Stimulated activated CD4-positive, alpha-beta T cell treated with anti-CD3 and anti-CD28 coated beads, TNF-alpha, amount 100 ng/mL, for 48 hours (primary cell): ENCODE measurements around the gene NDUFA12.

Experiments used
- DNase-seq, 3 donors: peaks; one replicate each; pipeline ENCODE4 v3.0.0-alpha.2; 2020; ENCODE audit warnings: low read depth in 3 of 3

Gene NDUFA12

DNA sequence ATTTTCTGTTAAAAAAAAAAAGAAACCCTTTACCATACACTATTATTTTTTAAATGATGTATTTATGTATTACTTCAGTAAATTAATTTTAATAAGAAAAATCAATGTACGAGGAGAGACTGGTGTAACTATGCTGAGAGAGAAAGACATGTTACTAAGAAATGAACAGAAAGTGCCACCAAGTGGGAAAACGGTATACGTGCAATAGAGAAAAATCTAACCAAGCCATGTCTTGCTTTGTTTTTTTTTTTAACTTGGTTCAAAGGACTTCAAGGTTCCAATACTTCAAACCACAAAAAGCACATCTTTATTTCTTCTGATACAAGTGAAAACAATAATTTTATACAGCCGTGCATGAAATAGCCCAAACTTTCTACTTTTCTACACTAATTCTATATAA, 22.9 kb downstream of the NDUFA12 start:
- no peak for DNase-seq

DNA sequence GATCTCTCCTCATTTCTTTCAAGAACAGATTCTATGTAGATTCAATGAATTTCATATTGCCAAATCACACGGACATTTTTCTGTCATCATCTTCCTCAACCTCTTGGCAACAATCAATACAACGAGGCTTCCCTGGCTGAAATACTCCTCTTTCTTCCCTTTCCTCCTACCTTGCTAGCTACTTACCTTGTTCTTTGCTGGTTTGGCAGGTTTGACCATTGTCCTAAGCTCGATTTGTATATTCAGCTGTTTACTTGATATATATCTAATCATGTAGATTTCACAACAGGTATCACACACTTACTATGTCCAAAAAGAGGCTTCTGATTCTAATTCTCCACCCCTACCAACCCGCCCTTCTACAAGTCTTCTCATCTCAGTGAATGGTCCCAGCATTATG, 23.6 kb downstream of the NDUFA12 start:
- no peak for DNase-seq

DNA sequence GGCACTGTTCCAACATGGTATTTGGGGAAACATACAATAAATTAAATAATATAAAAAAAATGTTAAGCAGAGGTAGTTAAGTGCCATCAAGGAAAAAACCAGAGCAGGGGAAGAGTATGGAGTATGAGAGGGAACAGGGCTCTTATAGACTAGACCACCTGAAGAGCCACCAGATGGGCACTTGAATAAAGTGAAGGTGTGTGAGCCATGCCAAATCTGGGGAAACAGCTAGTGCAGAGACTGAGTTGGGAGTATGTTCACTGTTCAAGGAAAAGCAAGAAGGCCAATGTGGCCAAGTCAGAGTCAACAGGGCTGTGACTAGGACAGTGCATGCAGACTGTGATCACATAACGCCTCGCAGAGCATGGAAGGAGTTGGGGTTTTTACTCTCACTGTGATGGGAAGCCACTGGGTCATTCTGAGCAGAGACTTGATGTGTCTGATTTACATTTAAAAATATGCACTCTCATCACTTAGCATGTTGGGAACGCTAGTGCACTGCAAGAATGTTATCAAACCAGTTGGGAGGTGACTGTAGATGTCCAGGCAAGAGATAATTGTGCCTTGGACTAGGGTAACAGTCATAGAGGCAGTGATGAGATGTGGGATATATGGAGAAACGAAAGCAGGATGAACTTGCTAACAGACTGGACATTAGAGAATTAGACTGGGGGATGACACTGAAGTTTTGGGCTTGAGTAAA, 25.6 kb downstream of the NDUFA12 start:
- DNase-seq = no peak

DNA sequence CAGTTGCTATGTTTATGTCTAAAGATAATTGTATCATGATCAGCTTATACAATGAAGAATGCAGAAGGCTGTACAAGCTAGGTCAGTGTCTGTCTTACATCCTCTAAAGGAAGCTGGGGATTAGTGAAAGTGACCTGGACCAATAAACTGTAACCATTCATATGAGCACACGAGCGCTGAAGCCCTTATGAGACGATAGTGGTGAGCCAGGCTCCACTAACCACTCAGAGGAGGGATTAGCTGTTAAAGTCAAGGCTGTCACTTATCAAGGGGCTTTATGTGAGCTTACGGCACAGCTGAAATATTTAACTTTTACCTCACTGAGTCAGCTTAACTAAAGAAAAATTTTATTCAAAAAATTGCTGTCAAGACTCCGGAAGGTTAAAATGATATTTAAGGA, 30.3 kb downstream of the NDUFA12 start:
- no peak for DNase-seq

DNA sequence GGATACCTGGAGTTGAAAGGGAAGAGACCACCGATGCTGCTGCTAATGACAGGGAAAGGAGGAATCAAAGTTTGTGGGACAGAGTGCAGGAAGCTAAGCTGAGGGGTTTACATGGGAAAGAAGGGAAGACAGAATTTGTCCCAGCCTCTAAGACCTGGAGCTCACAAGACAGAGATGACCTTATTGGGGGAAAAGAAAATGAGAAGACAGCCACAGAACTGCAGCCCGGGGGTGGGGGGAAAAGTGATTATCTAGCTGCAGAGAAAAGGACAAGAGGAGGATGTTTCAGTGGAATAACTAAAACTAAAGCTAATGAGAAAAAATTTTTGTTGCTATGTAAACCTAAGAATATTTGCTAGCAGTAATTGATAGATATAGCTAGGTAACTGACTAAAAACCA, 30.7 kb downstream of the NDUFA12 start:
- DNase-seq = no peak

DNA sequence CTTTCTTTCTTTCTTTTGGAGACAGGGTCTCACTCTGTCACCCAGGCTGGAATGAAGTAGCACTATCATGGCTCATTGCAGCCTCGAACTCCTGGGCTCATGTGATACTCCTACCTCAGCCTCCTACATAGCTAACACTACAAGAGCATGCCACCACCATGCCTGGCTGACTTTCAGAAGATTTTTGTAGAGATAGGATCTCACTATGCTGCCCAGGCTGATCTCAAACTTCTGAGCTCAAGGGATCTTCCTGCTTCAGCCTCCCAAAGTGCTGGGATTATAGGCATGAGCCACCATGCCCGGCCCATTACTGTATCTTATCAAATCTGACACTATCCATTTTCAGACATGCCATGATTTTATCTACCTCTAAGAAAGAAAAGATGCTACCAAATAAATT, 31.6 kb downstream of the NDUFA12 start:
- no peak for DNase-seq

DNA sequence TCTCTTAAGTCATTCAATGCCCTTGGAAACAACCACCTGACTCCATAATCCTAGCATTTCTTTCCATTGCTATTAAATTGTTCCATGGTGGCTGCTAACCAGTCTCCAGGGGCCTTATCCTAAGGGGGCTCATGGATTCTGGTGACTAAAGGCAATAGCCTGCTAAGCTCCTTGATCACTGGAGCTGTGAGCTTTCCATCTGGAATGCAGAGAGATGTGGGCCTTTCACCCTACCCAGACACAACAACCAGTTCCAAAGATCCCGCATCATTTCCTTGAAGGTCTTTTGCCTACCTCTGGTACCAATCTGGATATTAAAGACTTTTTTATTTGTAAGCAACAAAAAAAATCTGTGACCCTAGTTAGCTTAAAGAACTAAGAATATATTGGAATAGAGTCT, 32.9 kb downstream of the NDUFA12 start:
- DNase-seq = no peak

DNA sequence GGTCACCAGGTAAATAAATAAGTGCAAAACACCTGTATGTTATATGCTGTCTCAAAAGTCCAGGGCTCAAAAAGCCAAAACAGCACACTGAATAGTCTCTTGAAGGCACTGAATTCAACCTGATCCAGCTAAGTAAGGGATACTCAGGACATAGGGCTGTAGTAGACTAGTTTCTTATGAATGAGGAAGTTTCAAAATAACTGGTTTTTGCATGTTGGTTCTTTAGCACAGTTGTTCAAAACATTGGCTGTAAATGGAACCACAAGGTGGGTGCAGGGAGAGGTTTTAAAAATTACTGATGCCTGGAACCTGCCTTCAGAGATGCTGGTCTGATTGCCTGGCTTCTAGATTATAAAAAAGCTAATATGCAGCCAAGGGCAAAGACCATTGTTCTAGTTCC, 34.1 kb downstream of the NDUFA12 start:
- DNase-seq = no peak

DNA sequence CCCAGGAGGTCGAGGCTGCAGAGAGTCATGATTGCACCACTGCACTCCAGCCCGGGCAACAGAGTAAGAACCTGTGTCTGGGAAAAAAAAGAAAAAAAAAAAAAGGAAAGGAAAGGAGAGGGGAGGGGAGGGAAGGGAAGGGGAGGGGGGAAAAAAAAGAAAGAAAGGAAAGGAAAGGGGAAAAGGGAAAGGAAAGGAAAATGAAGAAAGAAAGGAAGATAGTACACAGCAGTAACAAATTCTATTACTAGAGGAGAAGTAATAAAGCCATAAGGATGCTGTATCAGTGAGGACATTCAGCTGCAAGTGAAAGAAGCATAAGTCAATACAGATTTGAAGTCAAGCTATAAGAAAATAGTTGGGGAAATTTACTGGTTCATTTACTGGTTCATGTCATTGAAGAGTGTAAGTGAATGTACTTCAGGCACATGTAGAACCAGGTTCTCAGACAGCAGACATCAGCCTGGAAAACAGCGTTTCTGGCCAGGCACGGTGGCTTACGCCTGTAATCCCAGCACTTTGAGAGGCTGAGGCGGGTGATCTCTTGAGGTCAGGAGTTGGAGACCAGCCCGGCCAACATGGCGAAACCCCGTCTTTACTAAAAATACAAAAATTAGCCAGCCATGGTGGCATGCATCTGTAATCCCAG, 37.4 kb downstream of the NDUFA12 start:
- DNase-seq = no peak

DNA sequence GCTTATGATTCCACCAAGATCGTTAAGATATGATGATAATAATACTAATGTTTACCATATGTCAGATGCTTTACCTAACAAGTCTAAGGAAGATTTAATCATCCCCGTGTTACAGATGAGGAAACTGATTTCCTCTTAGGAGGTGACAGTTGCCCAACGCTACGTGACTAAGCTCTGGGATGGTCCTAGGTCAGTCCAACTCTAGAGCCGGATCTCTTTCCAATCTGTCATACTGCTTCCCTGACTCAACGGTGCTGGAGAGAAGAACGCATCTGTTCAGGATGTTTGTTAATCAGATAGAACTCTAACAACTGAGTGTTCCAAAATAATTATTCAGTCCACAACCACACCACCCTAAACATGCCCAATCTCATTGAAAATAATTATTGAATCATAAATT, 39.8 kb downstream of the NDUFA12 start:
- no peak for DNase-seq

DNA sequence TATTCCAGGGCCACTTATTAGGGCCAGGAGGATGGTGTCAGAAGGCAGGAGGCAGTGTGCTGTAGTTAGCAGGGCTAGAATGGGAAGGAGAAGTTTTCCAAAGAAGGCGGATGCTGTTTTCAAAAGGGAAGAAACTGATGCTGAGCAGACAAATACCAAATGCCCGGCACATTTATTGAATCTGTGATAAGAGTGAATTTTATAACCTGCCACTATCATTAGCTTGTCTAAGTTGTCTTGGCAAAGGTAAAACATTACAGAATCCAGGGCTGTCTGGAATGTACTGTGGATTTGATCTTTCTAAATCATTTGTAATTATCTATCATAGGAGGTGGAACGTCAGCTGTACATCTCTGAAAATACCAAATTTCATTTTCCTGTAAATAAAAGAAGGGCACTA, 40.8 kb downstream of the NDUFA12 start:
- DNase-seq = no peak

DNA sequence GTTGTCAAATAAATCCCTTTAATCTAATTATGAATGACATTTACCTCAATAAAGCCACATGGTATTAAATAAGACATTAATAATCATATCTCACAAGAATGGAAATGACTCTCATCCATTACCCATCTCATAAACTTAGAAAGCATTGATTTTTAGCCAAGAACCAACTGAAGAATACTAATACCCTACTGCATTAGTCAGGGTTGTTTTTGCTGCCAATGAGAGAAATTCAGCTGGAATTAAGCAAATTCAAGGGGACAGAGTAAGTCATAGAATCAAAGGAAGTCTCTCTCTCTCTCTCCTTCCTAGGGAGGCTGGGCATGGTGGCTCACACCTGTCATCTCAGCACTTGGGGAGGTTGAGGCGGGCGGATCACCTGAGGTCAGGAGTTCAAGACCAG, 41.6 kb downstream of the NDUFA12 start:
- DNase-seq = no peak

DNA sequence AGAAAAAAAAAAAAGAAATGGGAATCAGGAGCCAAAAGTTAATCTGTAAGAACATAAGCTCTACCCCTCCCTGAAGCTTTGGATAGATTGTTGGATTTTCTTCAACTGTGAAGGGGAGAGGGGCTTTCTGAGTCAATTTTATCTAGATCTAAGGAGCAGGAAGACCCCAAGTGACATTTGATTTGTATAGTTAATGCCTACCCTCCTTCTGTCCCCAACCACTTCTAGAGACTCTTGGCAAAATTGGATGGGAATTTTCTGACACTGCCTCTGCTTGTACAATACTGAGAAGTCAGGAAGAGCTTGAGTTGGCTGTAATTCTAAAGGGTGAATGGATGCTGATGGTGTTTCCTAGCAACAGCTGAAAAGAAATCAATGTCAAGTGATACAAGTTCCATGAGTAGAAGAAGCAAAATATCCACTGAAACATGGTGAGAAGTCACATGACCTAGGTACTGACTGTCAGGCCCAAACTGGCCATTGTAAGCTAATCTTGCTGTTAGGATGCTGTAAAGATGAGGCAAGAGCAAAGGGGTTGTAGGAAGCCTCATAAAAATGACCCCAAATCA, 42.2 kb downstream of the NDUFA12 start:
- no peak for DNase-seq

DNA sequence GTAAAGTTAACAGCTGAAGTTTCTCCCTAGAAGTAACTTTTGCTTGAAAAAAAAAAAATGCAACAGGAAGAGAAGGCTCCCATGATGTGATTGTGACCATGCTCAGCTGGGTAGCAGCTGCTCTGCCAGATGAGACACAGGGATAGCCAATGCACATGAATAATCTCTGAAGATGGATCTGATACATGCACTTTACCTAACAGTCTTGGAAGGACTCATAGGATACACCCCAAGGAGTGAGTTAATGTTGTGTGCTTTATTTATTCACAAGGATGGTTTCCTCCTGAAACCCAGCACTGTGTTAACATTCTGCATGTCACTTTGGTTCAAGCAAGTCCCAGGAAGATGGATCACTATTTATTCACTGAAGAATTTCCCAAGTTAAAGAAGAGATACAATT, 46.5 kb downstream of the NDUFA12 start:
- DNase-seq = no peak

DNA sequence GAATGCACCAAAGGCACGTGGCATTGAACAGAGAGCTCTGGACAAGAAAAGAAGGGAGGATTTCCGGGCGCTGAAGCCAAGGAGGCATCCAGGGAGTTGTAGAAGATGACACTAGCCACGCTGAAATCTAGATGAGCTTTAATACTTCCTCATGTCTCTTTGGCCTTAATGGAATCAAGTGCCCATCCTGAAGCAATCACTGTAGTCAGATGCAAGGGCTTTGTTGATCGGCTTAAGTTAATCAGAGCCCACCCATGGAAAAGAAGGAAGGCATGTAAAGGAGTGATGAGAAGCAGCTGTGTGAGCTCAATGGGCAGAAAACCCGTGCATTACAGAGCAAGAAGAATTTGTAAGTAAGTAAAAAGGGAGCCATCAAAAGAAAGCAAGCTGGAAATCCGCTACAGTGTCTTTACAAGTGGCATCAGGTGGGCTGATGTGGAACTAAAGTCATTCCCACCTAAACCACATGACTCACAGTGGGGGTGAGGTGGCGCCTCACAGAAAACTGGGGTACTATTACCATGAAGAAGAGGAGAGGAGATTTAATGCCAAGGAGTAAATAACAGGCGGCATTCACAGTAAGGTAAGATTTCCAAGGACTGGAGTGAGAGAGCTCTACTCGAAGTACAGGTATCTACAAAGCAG, 48.4 kb downstream of the NDUFA12 start:
- DNase-seq = no peak

DNA sequence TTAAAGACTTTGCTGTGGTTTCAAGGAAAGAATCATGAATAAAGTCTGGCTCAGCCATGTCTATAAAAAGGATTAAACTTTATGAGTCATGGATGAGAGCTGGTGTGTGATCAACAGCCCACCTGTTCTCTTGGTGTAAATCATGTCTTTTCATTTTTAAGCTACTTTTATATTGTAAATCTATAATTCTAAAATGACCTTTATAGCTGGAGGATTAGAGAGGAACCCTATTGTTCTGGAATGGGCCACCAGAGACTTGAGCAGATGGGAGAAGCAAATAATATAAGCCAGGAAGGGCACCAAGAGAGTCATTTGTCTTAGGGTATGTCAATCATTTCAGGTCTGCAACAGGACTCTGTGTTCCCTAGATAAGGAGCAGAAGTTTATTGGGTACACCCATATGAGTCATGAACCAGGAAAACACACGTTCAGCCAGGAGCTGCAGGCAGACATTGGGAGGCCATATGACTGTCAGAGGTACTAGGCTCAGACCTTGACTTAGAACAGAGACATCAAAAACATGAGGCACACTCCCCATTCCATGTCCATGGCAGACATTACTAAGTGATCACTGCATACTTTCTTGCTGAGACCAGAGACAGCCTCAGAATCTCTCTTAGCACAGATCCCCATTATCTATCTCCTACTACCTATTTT, 49.3 kb downstream of the NDUFA12 start:
- no peak for DNase-seq

DNA sequence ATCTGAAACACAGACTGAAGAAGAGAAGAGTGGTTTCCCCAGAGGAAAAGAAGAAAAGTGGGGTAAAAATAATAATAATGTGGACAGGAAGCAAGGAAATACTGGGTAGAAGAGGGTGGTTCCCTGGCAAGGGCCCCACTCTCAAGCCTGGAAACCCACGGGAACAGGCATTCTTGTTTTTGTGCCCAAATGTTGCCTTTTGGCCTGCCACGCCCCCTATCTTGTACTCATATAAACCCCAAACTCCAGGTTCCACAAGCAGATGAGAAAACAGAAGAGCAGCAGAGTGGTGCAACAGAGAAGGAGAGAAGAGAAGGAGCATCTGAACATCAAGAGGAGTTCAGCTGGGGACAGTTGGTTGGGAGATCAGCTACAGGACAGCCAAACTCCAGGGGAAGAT, 51.2 kb downstream of the NDUFA12 start:
- DNase-seq = no peak

DNA sequence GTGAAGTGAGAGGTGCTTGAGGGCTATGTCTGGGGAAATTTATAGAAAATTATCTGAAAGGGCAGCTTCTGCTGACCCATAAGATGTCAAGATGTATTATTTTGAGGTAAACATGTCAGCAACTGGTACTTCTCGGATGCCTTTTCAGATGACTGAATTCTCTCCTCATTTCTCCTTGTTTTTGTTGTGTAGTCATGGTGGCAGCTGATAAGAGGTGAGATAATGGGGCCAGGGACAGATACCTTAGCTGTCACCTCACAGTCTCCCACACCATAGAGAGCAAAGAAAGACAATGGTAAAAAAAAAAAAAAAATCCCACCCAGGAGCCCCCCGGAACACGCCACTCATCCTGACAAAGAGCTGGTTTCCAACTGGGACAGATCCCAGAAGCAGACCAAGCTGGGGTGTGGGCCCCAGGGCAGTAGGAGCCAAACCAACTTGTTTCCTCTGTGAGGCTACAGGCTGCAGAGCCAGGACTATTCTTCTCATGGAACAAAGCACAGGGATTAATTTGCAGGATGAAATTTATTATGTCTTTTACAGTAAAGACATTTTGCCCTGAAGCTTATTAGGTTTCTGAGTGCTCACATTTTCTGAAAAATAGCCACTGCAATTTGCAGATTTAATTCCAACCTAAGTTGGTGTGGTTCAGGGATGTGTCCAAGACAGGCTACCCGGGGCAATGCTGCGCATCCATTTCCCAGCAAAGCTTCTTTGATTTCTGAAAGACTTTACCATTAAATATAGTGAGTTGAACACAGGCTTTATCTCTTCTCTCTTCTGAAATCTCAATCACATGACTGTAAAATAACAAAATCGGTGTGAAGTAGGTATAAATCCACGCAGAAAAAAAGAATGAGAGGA, 52.2 kb downstream of the NDUFA12 start:
- DNase-seq = no peak

DNA sequence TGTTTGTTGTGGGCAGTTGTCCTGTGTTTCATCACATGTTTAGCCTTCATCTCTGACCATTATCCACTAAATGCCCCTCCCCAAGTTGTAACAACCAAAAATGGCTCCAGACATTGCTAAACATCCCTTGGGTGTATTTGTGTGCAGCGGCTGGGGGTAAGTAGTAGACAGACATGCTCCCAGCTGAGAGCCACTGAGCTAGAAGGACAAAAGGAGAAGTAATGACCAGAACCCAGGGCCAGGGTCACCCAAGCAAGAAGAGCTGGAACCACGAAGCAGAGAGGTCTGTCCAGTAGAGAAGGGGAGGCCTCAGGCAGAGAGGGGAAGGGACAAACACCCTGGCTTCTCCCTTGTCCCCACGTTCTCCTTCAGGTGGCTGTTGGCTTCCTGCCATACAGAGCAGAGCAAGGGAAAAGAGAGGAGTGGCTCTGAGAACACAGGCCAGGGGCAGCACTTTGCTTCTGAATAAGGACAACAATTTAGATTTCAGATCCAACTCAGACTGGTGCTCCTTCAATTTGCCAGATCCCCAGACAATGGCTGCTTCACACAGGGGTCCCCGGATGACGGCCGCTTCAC, 55.2 kb downstream of the NDUFA12 start:
- DNase-seq = no peak

DNA sequence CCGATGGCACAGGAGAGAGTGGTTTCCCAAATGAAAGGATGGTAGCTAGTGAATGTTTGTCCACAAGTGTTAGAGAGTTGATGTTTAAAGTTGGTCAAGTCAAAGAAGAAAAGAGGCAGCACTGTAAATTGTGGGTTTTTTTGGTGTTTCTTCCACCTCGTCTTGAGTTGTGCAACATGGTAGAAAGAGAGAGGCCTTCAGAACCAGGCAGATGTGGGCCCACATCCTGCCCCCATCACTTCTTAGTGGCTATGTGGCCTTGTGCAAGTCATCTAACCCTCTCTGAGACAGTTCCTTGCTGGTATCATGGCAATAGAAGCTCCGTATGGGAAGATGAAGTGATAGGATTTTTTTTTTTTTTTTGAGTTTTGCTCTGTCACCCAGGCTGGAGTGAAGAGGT, 60.8 kb downstream of the NDUFA12 start:
- no peak for DNase-seq

DNA sequence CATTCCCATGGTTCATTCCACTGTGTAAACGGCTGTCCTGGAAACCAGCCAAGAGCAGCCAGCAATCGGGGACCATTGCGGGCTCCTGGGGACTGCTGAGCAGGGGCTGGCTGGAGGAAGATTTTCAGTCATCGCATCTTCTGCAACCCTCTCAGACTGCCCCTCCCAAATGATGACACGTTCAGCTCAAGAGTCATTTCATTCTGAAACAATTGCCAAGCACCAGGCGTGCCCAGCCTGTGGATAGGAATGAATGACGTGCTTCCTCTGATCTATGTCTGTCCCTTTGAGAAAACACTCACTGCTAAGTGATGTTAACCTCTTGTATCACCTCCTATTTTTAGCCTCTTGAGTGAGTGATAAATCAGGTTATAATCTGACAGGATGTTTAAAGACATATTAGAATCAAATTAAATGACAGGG, 62.0 kb downstream of the NDUFA12 start:
- DNase-seq = peak; percentile 17 to 64 (median 34)
